GM23338 (cell line): ENCODE measurements around the gene RSBN1L. TPM values are rescaled to one million over a fixed set of nuclear protein-coding genes. Genes with fewer than 3 reads are reported as not detected.
A peak's percentile ranks its signal among the peaks of the same experiment; 100 is the strongest.

Experiments
- ATAC-seq: fragments of 200-7000 bp; cut with Tn5 transposase; 3 replicates; pipeline ENCODE4 v1.9.1; 2020
- DNase-seq: peaks from one replicate; pipeline ENCODE4 v3.0.0-alpha.2; 2015; ENCODE audit warnings: low spot score
- H2AFZ ChIP-seq: fragments of 200-600 bp; sonication (generic); 2 replicates; pipeline ENCODE4 v1.8.0; 2016; ENCODE audit warnings: antibody characterized with exemption, mild to moderate bottlenecking, moderate library complexity
- H3F3A ChIP-seq: fragments of 200-600 bp; sonication (generic); replicated peaks from 2 replicates; pipeline ENCODE4 v1.8.0; 2017; ENCODE audit warnings: antibody characterized with exemption, mixed run types, low read depth
- H3K27ac ChIP-seq: fragments of 200-600 bp; sonication (generic); 2 replicates; pipeline ENCODE4 v1.6.1; 2016; ENCODE audit warnings: low read depth
- H3K27me3 ChIP-seq: fragments of 200-600 bp; sonication (generic); 2 replicates; pipeline ENCODE4 v1.8.0; 2016; ENCODE audit warnings: mild to moderate bottlenecking, mixed run types, moderate library complexity; ENCODE audit not compliant: insufficient read depth
- H3K36me3 ChIP-seq: fragments of 200-600 bp; sonication (generic); 2 replicates; pipeline ENCODE4 v1.8.0; 2016; ENCODE audit warnings: mild to moderate bottlenecking; ENCODE audit not compliant: insufficient read depth
- H3K4me1 ChIP-seq: fragments of 200-600 bp; sonication (generic); 2 replicates; pipeline ENCODE4 v1.8.0; 2016; ENCODE audit warnings: mild to moderate bottlenecking, moderate library complexity; ENCODE audit not compliant: insufficient read depth
- H3K4me2 ChIP-seq: fragments of 200-600 bp; sonication (generic); 2 replicates; pipeline ENCODE4 v1.7.1; 2017; ENCODE audit warnings: mixed run types
- H3K4me3 ChIP-seq: fragments of 200-600 bp; sonication (generic); 2 replicates; pipeline ENCODE4 v1.6.1; 2016; ENCODE audit warnings: mixed run types
- H3K79me2 ChIP-seq: fragments of 200-600 bp; sonication (generic); replicated peaks from 2 replicates; pipeline ENCODE4 v1.8.0; 2017; ENCODE audit warnings: mild to moderate bottlenecking; ENCODE audit not compliant: insufficient read depth
- H3K9me2 ChIP-seq: fragments of 200-600 bp; sonication (generic); 2 replicates; pipeline ENCODE4 v1.8.0; 2017; ENCODE audit not compliant: insufficient read depth
- H4K20me1 ChIP-seq: fragments of 200-600 bp; sonication (generic); replicated peaks from 2 replicates; pipeline ENCODE4 v1.8.0; 2017; ENCODE audit warnings: mild to moderate bottlenecking; ENCODE audit not compliant: insufficient read depth
- H3K27ac Mint-ChIP-seq: 2 replicates; pipeline ENCODE4 v1.8.0; 2020; ENCODE audit warnings: inconsistent platforms, mild to moderate bottlenecking, moderate library complexity, mixed read lengths
- H3K27me3 Mint-ChIP-seq: 3 replicates; pipeline ENCODE4 v1.8.0; 2022; ENCODE audit warnings: low read depth, mild to moderate bottlenecking, moderate library complexity, mixed read lengths, inconsistent platforms; ENCODE audit not compliant: insufficient read depth, poor library complexity
- H3K36me3 Mint-ChIP-seq: 3 replicates; pipeline ENCODE4 v1.8.0; 2021; ENCODE audit warnings: low read depth, mild to moderate bottlenecking, inconsistent platforms, moderate library complexity, mixed read lengths
- H3K4me1 Mint-ChIP-seq: 3 replicates; pipeline ENCODE4 v1.8.0; 2020; ENCODE audit warnings: mild to moderate bottlenecking, inconsistent platforms, mixed read lengths
- H3K4me3 Mint-ChIP-seq: 3 replicates; pipeline ENCODE4 v1.8.0; 2021; ENCODE audit warnings: moderate library complexity, mild to moderate bottlenecking, inconsistent platforms, mixed read lengths
- H3K9me3 Mint-ChIP-seq: 3 replicates; pipeline ENCODE4 v1.8.0; 2020; ENCODE audit warnings: moderate library complexity, mild to moderate bottlenecking, inconsistent platforms, mixed read lengths
- CREB1 ChIP-seq: fragments of 250-450 bp; sonication (Bioruptor Pico); IDR thresholded peaks from 2 replicates; pipeline ENCODE4 v1.5.0; 2020; ENCODE audit warnings: low read depth, mild to moderate bottlenecking, moderate library complexity
- CTCF ChIP-seq, 2 experiments: fragments of 200-600 bp in 1 of 2; sonication (generic) in 1 of 2; conservative IDR thresholded peaks; 2 replicates each; pipeline versions ENCODE4 v1.5.1 to v1.6.1; 2016 to 2017; ENCODE audit warnings: antibody characterized with exemption in 2 of 2, low read depth in 2 of 2, mild to moderate bottlenecking in 2 of 2, moderate library complexity in 1 of 2
- ETS1 ChIP-seq: IDR thresholded peaks from 2 replicates; pipeline ENCODE4 v1.6.1; 2016; ENCODE audit warnings: antibody characterized with exemption
- JUNB ChIP-seq: IDR thresholded peaks from one replicate; pipeline ENCODE4 v1.6.1; 2016; ENCODE audit warnings: antibody characterized with exemption; ENCODE audit not compliant: unreplicated experiment
- NANOG ChIP-seq: IDR thresholded peaks from 2 replicates; pipeline ENCODE4 v1.6.1; 2016; ENCODE audit warnings: antibody characterized with exemption, borderline replicate concordance
- POLR2AphosphoS5 ChIP-seq: IDR thresholded peaks from 2 replicates; pipeline ENCODE4 v1.6.1; 2016; ENCODE audit warnings: antibody characterized with exemption, low read depth
- REST ChIP-seq: IDR thresholded peaks from one replicate; pipeline ENCODE4 v1.6.1; 2018; ENCODE audit warnings: antibody characterized with exemption; ENCODE audit not compliant: unreplicated experiment
- ZNF462 ChIP-seq: fragments of 250-450 bp; sonication (Bioruptor Pico); IDR thresholded peaks from 2 replicates; pipeline ENCODE4 v1.5.0; 2020; ENCODE audit warnings: mild to moderate bottlenecking, moderate library complexity
- long read RNA-seq: library from polyadenylated mRNA; unstranded; transcript quantifications from one replicate; pipeline ENCODE4 v2.0.0, GENCODE V29; 2020; ENCODE audit not compliant: unreplicated experiment
- polyA plus RNA-seq: library from polyadenylated mRNA; unstranded; fragments of >200 nt; fragmentation: Nextera tagmentation; extraction: Ambion mirVana; gene quantifications from 2 replicates; pipeline ENCODE4 v1.2.1, GENCODE V29; 2016
- total RNA-seq: library from RNA; depleted of rRNA; stranded (reverse); fragments of >200 nt; shearing (Covaris generic); gene quantifications from 2 replicates; pipeline ENCODE4 v1.2.3, GENCODE V29; 2014; rRNA removed

Gene RSBN1L
- 19.7 and 20.0 TPM in 2 replicates for total RNA-seq
- 7.7 and 9.7 TPM in 2 replicates for polyA plus RNA-seq
- long read RNA-seq, partial matches to known transcripts: 19 of 19 reads
- long read RNA-seq, other reads (novel, unspliced or antisense): 0 of 19 reads

- Histone ChIP-seq H4K20me1 (peaks cover 20% of the 10 kb centered on the region), H3K9me2 (no peaks in the 10 kb centered on the region), H3K4me3 (peak within 1 kb of the TSS; percentile 98), H3K4me2 (peak within 1 kb of the TSS; percentile 93), H3K27ac (peak within 1 kb of the TSS; percentile 89), H3K79me2 (peaks cover 92% of the 10 kb centered on the region), H3K4me1 (peaks cover 29% of the 10 kb centered on the region), H3K36me3 (no peaks in the 10 kb centered on the region), H3K27me3 (no peaks in the 10 kb centered on the region), H3F3A (no peaks in the 10 kb centered on the region), H2AFZ (peak within 1 kb of the TSS; percentile 93)
- Mint-ChIP-seq H3K4me3 (peak within 1 kb of the TSS; percentile 99), H3K9me3 (no peaks in the 10 kb centered on the region), H3K27ac (peak within 1 kb of the TSS; percentile 94), H3K4me1 (peaks cover 35% of the 10 kb centered on the region), H3K36me3 (peaks cover 8% of the 10 kb centered on the region), H3K27me3 (peaks cover 6% of the 10 kb centered on the region)
- ATAC-seq (peak; percentile 93), DNase-seq (peak; percentile 99)
- TF ChIP-seq POLR2AphosphoS5: peak; percentile 86
- no peak for TF ChIP-seq NANOG
- TF ChIP-seq JUNB: no peak
- peak; percentile 83 for TF ChIP-seq CREB1 (CRISPR knock-in tag)
- no peak for TF ChIP-seq ETS1
- no peak for TF ChIP-seq ZNF462 (CRISPR knock-in tag)
- TF ChIP-seq REST: no peak
- TF ChIP-seq CTCF (conservative IDR thresholded peaks at IDR 0.05; ENCODE audit: low read depth in 2 of 2): 0 out of 4 replicates have a peak, but pooled peaks of 1 of the 2 experiments have one; percentile 9
Observed at GRCh38 chr7:77696057-77696642, at the start of gene RSBN1L. RSBN1L (plus strand) TSS chr7:77696459; CDS start chr7:77696470, 11 bp downstream.
